Liver (tissue), 9 donors: ENCODE data around the gene RASA3. TPM values are rescaled to one million over a fixed set of nuclear protein-coding genes. Genes with fewer than 3 reads are reported as not detected.

Source experiments
- DNase-seq: peaks from one replicate; pipeline ENCODE4 v3.0.0-alpha.2; 2017; ENCODE audit warnings: low spot score
- H3K27ac ChIP-seq, 2 donors: one replicate each; pipeline ENCODE4 v1.7.0; 2013; ENCODE audit warnings: inconsistent platforms in 2 of 2, low read length in 2 of 2, control low read depth in 1 of 2, low read depth in 1 of 2, mild to moderate bottlenecking in 1 of 2
- H3K27me3 ChIP-seq, 4 donors: one replicate each; pipeline versions ENCODE4 v1.6.1 to v1.7.0; 2013; ENCODE audit warnings: low read length in 3 of 4, inconsistent platforms in 1 of 4, mild to moderate bottlenecking in 1 of 4, moderate library complexity in 1 of 4; ENCODE audit not compliant: control insufficient read depth in 4 of 4, insufficient read depth in 4 of 4
- H3K36me3 ChIP-seq, 4 donors: one replicate each; pipeline versions ENCODE4 v1.6.1 to v1.7.0; 2013; ENCODE audit warnings: low read length in 3 of 4, mild to moderate bottlenecking in 3 of 4, low read depth in 1 of 4, moderate library complexity in 1 of 4; ENCODE audit not compliant: control insufficient read depth in 4 of 4, insufficient read depth in 3 of 4
- H3K4me1 ChIP-seq, 4 donors: one replicate each; pipeline versions ENCODE4 v1.6.1 to v1.7.0; 2013; ENCODE audit warnings: low read length in 3 of 4, mild to moderate bottlenecking in 3 of 4, moderate library complexity in 1 of 4; ENCODE audit not compliant: control insufficient read depth in 4 of 4, insufficient read depth in 4 of 4
- H3K4me3 ChIP-seq, 3 donors: one replicate each; pipeline versions ENCODE4 v1.6.1 to v1.7.0; 2013; ENCODE audit warnings: low read length in 3 of 3, control low read depth in 1 of 3, low read depth in 1 of 3, mild to moderate bottlenecking in 1 of 3
- H3K9ac ChIP-seq, 2 donors: one replicate each; pipeline ENCODE4 v1.7.0; 2013; ENCODE audit warnings: low read length in 2 of 2, mild to moderate bottlenecking in 2 of 2, moderate library complexity in 2 of 2, control low read depth in 1 of 2, low read depth in 1 of 2
- H3K9me3 ChIP-seq, 4 donors: one replicate each; pipeline versions ENCODE4 v1.6.1 to v1.7.0; 2013; ENCODE audit warnings: low read length in 3 of 4; ENCODE audit not compliant: control insufficient read depth in 4 of 4
- ATF3 ChIP-seq: IDR thresholded peaks from 2 replicates; pipeline ENCODE4 v1.6.1; 2016; ENCODE audit warnings: antibody characterized with exemption
- EGR1 ChIP-seq, 2 donors: IDR thresholded peaks; 2 replicates each; pipeline ENCODE4 v1.6.1; 2016 to 2018; ENCODE audit warnings: antibody characterized with exemption in 2 of 2, low read depth in 2 of 2
- FOXA1 ChIP-seq: IDR thresholded peaks from 2 replicates; pipeline ENCODE4 v1.6.1; 2016; ENCODE audit warnings: antibody characterized with exemption
- FOXA2 ChIP-seq: IDR thresholded peaks from 2 replicates; pipeline ENCODE4 v1.6.1; 2016; ENCODE audit warnings: antibody characterized with exemption
- GABPA ChIP-seq, 2 donors: IDR thresholded peaks in 1 of 2; conservative IDR thresholded peaks in 1 of 2; 2 replicates each; pipeline ENCODE4 v1.6.1; 2016; ENCODE audit warnings: antibody characterized with exemption in 2 of 2, mild to moderate bottlenecking in 1 of 2, moderate library complexity in 1 of 2
- HNF4A ChIP-seq, 2 donors: conservative IDR thresholded peaks; 2 replicates each; pipeline ENCODE4 v1.6.1; 2016; ENCODE audit warnings: antibody characterized with exemption in 2 of 2, mild to moderate bottlenecking in 2 of 2
- HNF4G ChIP-seq: IDR thresholded peaks from 2 replicates; pipeline ENCODE4 v1.6.1; 2016; ENCODE audit warnings: antibody characterized with exemption
- JUND ChIP-seq, 2 donors: IDR thresholded peaks; 2 replicates each; pipeline ENCODE4 v1.6.1; 2016; ENCODE audit warnings: antibody characterized with exemption in 2 of 2
- MAX ChIP-seq: IDR thresholded peaks from 2 replicates; pipeline ENCODE4 v1.6.1; 2016; ENCODE audit warnings: antibody characterized with exemption
- RAD21 ChIP-seq, 2 donors: IDR thresholded peaks; 2 replicates each; pipeline ENCODE4 v1.6.1; 2016; ENCODE audit warnings: antibody characterized with exemption in 2 of 2, mild to moderate bottlenecking in 2 of 2
- RXRA ChIP-seq, 2 donors: IDR thresholded peaks; 2 replicates each; pipeline ENCODE4 v1.6.1; 2017 to 2018; ENCODE audit warnings: antibody characterized with exemption in 2 of 2, mild to moderate bottlenecking in 1 of 2
- TAF1 ChIP-seq: conservative IDR thresholded peaks from 2 replicates; pipeline ENCODE4 v1.6.1; 2016; ENCODE audit warnings: antibody characterized with exemption, mild to moderate bottlenecking
- WGBS: extraction: QIAGEN DNeasy Blood & Tissue Kit; methylation state at CpG from one replicate; pipeline ENCODE4 v1.1.7; 2013; 5-methylcytosine and 5-hydroxymethylcytosine counted together
- polyA plus RNA-seq, 2 donors: library from polyadenylated mRNA; stranded (reverse) in 1 of 2; unstranded in 1 of 2; fragments of 200-250 nt in 1 of 2; fragments of >200 nt in 1 of 2; fragmentation: Nextera tagmentation in 1 of 2; extraction: Ambion mirVana in 1 of 2; gene quantifications; one replicate each; pipeline versions ENCODE4 v1.2.1 to v1.2.3, GENCODE V29; 2013 to 2015
- total RNA-seq, 2 donors: library from RNA; depleted of rRNA; stranded (reverse); fragments of >200 nt; gene quantifications; one replicate each; pipeline ENCODE4 v1.2.3, GENCODE V29; 2014
- TF ChIP-seq, protein P1 (sequence below): IDR thresholded peaks from 2 replicates; pipeline ENCODE4 v1.6.1; 2016; ENCODE audit warnings: antibody characterized with exemption
- TF ChIP-seq, protein P2 (sequence below): fragments of 150-350 bp; IDR thresholded peaks from 2 replicates; pipeline ENCODE4 v1.5.1; 2017; ENCODE audit warnings: improper control_type of control experiment, low read depth, low read length; ENCODE audit not compliant: missing input control
- TF ChIP-seq, protein P3 (sequence below): IDR thresholded peaks from 2 replicates; pipeline ENCODE4 v1.6.1; 2016; ENCODE audit warnings: antibody characterized with exemption, mild to moderate bottlenecking
- donor health status: healthy.
- donor health status: healthy.
- donor health status: healthy.
- donor health status: healthy.
- donor health status: healthy.

The RASA3 gene
- total and polyA plus RNA-seq, 4 donors = 0.64 to 5.9 (median 3.8) TPM

DNA sequence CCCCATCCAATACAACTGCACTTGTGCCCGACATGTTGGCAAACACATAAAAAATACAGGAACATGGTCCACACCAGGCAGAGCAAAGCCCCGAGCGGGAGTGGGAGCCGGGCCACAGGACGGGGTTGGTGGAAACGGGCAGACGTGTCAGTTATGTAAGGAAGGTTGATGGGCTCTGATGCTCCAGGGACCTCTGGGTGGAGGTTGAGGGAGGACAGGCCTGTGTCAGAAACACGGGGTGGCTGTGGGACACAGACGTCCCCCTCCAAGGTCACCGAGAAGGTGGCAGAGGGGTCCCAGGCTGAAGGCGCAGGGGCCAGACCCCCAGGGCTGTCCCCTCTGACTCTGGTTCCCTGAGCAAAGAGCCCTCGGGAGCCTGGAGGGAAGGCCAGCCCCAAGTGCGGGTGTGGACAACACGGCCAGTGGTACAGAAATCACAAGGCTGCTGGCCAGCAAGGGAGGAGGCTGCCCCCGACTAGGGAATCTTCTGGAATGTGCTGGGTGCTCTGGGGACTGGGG, 127.2 kb downstream of the RASA3 start:
- H3K27me3 ChIP-seq = no peaks in the 10 kb centered on the region
- H3K9me3 ChIP-seq = no peaks in the 10 kb centered on the region
- no peak overlapping the region for H3K4me3 ChIP-seq
- no peak for DNase-seq
- H3K36me3 ChIP-seq = peaks cover 0 to 2% (median 0%) of the 10 kb centered on the region in 4 donors
- H3K27ac ChIP-seq = no peak overlapping the region
- 86% methylated on average over 15 of the region's 15 CpGs for WGBS
- H3K4me1 ChIP-seq = no peaks in the 10 kb centered on the region
- H3K9ac ChIP-seq = no peak overlapping the region
- TF ChIP-seq MAX (no peak), HNF4A (conservative IDR thresholded peaks at IDR 0.05) (no peak), EGR1 (IDR thresholded peaks at IDR 0.05; ENCODE audit: low read depth in 2 of 2) (no peak), HNF4G (no peak), GABPA (IDR thresholded peaks at IDR 0.05 in 1 of 2, conservative IDR thresholded peaks at IDR 0.05 in 1 of 2) (no peak), RAD21 (IDR thresholded peaks at IDR 0.05) (no peak)
- TF ChIP-seq, protein P1, sequence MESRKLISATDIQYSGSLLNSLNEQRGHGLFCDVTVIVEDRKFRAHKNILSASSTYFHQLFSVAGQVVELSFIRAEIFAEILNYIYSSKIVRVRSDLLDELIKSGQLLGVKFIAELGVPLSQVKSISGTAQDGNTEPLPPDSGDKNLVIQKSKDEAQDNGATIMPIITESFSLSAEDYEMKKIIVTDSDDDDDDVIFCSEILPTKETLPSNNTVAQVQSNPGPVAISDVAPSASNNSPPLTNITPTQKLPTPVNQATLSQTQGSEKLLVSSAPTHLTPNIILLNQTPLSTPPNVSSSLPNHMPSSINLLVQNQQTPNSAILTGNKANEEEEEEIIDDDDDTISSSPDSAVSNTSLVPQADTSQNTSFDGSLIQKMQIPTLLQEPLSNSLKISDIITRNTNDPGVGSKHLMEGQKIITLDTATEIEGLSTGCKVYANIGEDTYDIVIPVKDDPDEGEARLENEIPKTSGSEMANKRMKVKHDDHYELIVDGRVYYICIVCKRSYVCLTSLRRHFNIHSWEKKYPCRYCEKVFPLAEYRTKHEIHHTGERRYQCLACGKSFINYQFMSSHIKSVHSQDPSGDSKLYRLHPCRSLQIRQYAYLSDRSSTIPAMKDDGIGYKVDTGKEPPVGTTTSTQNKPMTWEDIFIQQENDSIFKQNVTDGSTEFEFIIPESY = no peak

- Histone ChIP-seq H3K9ac (no peak overlapping the region), H3K36me3 (peaks cover 0 to 2% (median 0%) of the 10 kb centered on the region in 4 donors), H3K27me3 (no peaks in the 10 kb centered on the region), H3K4me1 (no peaks in the 10 kb centered on the region), H3K9me3 (no peaks in the 10 kb centered on the region), H3K27ac (no peak overlapping the region), H3K4me3 (no peak overlapping the region)
- 85% methylated on average over 41 of the region's 41 CpGs for WGBS
- TF ChIP-seq, protein P2, sequence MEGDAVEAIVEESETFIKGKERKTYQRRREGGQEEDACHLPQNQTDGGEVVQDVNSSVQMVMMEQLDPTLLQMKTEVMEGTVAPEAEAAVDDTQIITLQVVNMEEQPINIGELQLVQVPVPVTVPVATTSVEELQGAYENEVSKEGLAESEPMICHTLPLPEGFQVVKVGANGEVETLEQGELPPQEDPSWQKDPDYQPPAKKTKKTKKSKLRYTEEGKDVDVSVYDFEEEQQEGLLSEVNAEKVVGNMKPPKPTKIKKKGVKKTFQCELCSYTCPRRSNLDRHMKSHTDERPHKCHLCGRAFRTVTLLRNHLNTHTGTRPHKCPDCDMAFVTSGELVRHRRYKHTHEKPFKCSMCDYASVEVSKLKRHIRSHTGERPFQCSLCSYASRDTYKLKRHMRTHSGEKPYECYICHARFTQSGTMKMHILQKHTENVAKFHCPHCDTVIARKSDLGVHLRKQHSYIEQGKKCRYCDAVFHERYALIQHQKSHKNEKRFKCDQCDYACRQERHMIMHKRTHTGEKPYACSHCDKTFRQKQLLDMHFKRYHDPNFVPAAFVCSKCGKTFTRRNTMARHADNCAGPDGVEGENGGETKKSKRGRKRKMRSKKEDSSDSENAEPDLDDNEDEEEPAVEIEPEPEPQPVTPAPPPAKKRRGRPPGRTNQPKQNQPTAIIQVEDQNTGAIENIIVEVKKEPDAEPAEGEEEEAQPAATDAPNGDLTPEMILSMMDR = no peak
- TF ChIP-seq RAD21 (IDR thresholded peaks at IDR 0.05) (no peak), GABPA (IDR thresholded peaks at IDR 0.05 in 1 of 2, conservative IDR thresholded peaks at IDR 0.05 in 1 of 2) (no peak), MAX (no peak), HNF4A (conservative IDR thresholded peaks at IDR 0.05) (no peak), RXRA (IDR thresholded peaks at IDR 0.05) (no peak), FOXA2 (no peak), EGR1 (IDR thresholded peaks at IDR 0.05; ENCODE audit: low read depth in 2 of 2) (no peak), FOXA1 (no peak), TAF1 (no peak), ATF3 (no peak), JUND (IDR thresholded peaks at IDR 0.05) (no peak), HNF4G (no peak)
- TF ChIP-seq, protein P3, sequence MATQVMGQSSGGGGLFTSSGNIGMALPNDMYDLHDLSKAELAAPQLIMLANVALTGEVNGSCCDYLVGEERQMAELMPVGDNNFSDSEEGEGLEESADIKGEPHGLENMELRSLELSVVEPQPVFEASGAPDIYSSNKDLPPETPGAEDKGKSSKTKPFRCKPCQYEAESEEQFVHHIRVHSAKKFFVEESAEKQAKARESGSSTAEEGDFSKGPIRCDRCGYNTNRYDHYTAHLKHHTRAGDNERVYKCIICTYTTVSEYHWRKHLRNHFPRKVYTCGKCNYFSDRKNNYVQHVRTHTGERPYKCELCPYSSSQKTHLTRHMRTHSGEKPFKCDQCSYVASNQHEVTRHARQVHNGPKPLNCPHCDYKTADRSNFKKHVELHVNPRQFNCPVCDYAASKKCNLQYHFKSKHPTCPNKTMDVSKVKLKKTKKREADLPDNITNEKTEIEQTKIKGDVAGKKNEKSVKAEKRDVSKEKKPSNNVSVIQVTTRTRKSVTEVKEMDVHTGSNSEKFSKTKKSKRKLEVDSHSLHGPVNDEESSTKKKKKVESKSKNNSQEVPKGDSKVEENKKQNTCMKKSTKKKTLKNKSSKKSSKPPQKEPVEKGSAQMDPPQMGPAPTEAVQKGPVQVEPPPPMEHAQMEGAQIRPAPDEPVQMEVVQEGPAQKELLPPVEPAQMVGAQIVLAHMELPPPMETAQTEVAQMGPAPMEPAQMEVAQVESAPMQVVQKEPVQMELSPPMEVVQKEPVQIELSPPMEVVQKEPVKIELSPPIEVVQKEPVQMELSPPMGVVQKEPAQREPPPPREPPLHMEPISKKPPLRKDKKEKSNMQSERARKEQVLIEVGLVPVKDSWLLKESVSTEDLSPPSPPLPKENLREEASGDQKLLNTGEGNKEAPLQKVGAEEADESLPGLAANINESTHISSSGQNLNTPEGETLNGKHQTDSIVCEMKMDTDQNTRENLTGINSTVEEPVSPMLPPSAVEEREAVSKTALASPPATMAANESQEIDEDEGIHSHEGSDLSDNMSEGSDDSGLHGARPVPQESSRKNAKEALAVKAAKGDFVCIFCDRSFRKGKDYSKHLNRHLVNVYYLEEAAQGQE = no peak
- TF ChIP-seq, protein P1 = no peak
- DNase-seq = no peak
Measured at GRCh38 chr13:114004420-114005205, 127.8 kb downstream of the RASA3 start.
